Right lobe of liver (tissue), 4 donors: ENCODE measurements around the gene OBSCN.

ENCODE experiments used
- POLR2A ChIP-seq: fragments of 450-650 bp; IDR thresholded peaks from one replicate; pipeline ENCODE4 v1.6.1; 2017; ENCODE audit warnings: antibody characterized with exemption, mild to moderate bottlenecking
- TF ChIP-seq, protein P1 (sequence below), 4 donors: fragments of 200-600 bp in 3 of 4; fragments of 450-650 bp in 1 of 4; IDR thresholded peaks; one replicate each; pipeline versions ENCODE4 v1.5.1 to v1.8.0; 2016 to 2022; ENCODE audit warnings: antibody characterized with exemption in 4 of 4, mild to moderate bottlenecking in 2 of 4
- donor health status: DM: no; HTN: no; CAD: no.
- donor health status: DM: no; HTN: no; CAD: no.
- donor health status: DM: no; HTN: yes; CAD: no.

DNA sequence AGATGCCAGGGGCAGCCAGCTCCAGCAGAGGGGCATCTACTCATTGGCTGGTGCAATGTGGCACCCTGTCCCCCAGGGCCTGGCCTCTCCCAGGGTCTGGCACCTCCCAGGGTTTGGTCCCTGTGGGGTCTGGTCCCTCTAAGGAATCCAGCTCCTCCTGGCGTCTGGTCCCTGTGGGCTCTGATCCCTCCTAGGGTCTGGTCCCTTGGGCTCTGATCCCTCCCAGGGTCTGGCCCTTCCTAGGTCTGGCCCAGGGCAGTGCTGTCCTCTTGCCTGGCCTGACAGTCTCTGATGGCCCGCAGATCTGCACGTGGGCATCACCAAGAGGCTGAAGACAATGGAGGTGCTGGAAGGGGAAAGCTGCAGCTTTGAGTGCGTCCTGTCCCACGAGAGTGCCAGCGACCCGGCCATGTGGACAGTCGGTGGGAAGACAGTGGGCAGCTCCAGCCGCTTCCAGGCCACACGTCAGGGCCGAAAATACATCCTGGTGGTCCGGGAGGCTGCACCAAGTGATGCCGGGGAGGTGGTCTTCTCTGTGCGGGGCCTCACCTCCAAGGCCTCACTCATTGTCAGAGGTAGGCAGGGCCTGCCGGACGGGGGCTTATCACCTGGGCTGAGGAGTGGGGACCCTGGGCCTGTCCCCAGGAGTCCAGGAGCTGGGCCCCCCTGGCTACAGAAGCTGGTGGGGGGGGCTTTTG, 73.9 kb downstream of the OBSCN start:
- TF ChIP-seq, protein P1, sequence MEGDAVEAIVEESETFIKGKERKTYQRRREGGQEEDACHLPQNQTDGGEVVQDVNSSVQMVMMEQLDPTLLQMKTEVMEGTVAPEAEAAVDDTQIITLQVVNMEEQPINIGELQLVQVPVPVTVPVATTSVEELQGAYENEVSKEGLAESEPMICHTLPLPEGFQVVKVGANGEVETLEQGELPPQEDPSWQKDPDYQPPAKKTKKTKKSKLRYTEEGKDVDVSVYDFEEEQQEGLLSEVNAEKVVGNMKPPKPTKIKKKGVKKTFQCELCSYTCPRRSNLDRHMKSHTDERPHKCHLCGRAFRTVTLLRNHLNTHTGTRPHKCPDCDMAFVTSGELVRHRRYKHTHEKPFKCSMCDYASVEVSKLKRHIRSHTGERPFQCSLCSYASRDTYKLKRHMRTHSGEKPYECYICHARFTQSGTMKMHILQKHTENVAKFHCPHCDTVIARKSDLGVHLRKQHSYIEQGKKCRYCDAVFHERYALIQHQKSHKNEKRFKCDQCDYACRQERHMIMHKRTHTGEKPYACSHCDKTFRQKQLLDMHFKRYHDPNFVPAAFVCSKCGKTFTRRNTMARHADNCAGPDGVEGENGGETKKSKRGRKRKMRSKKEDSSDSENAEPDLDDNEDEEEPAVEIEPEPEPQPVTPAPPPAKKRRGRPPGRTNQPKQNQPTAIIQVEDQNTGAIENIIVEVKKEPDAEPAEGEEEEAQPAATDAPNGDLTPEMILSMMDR (IDR thresholded peaks at IDR 0.05), result no peak
- no peak for TF ChIP-seq POLR2A
